Measurements from ENCODE around the gene KCMF1. TPM values are rescaled to one million over a fixed set of nuclear protein-coding genes. Genes with fewer than 3 reads are reported as not detected.

KCMF1 gene
- total and polyA plus RNA-seq, 10 of the 15 experiments (the other 5 are each of a cell fraction or from before 2014, with no cell fraction given) = 8.4 to 124 (median 43.0) TPM

DNA sequence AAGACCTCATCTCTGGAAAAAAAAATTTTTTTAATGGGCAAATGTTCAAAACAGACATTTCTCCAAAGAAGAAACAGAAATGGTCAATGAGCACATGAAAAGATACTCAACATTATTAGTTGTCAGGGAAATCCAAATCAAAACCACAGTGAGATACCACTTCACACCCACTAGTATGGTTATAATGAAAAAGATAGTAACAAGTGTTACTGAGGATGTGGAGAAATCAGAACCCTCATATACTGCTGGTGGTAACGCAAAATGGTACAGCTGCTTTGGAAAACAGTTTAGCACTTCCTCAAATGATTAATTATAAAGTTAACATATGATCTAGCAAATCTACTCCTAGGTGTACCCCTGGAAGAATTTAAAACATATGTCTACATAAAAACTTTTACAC is 133.3 kb downstream of the KCMF1 start:
- ChIA-PET SMC1A (ENCODE audit: uncharacterized antibody, unreplicated experiment) (interaction anchor here (0.6 kb wide), 1 partner anchor 17 kb away, joined by 3 read pairs; no protein-coding TSS in a partner anchor), POLR2A (no interaction called here)
- WGBS (ENCODE audit: insufficient coverage, insufficient replicate concordance, low lambda C conversion rate, missing lambda C conversion rate) = 52% methylated on average over 1 of the region's 1 CpG

DNA sequence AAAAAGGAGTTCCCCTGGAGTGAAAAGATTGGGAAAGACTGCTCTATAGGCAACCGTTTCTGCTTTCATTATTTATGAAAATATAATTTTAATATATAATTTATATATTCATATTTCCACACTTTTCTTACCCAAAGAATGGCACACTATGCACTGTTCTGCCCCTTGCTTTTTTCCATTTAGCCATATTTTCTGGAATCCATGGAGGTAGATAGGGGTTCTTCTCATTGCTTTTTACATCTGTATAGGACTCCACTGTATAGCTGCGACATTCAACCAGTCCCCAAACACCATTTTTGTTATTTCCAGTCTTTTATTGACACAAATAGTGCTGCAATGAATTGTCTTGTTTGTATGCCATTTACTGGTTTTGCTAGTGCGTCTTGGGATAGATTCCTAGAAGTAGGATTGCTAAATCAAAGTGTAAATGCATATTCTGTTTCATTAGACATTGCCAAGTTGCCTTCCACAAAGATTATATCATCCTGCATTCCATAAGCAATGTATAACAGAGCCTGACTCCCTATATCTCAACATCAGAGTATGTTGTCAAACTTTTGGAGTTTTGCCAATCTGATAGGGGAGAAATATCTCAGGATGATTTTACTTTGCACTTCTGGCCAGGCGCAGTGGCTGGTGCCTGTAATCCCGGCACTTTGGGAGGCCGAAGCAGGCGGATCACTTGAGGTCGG is 135.7 kb downstream of the KCMF1 start:
- DNase-seq (ENCODE audit: low read depth, low spot score) (no peak), FAIRE-seq (no peak), ATAC-seq (no peak)
- no peak overlapping the region for H3K27ac ChIP-seq (ENCODE audit: control insufficient read depth, insufficient read depth)
- ChIA-PET POLR2A (interaction anchor here (0.6 kb wide), 2 partner anchors 65 to 162 kb away, joined by 3 to 4 read pairs; no protein-coding TSS in a partner anchor), RAD21 (ENCODE audit: unreplicated experiment) (no interaction called here), SMC1A (ENCODE audit: uncharacterized antibody, unreplicated experiment) (no interaction called here), CTCF (no interaction called here)
- no peak overlapping the region for H3K4me3 ChIP-seq
- no peak overlapping the region for H2AFZ ChIP-seq (ENCODE audit: control insufficient read depth, low read depth, low read length)
- TF ChIP-seq, protein P1, sequence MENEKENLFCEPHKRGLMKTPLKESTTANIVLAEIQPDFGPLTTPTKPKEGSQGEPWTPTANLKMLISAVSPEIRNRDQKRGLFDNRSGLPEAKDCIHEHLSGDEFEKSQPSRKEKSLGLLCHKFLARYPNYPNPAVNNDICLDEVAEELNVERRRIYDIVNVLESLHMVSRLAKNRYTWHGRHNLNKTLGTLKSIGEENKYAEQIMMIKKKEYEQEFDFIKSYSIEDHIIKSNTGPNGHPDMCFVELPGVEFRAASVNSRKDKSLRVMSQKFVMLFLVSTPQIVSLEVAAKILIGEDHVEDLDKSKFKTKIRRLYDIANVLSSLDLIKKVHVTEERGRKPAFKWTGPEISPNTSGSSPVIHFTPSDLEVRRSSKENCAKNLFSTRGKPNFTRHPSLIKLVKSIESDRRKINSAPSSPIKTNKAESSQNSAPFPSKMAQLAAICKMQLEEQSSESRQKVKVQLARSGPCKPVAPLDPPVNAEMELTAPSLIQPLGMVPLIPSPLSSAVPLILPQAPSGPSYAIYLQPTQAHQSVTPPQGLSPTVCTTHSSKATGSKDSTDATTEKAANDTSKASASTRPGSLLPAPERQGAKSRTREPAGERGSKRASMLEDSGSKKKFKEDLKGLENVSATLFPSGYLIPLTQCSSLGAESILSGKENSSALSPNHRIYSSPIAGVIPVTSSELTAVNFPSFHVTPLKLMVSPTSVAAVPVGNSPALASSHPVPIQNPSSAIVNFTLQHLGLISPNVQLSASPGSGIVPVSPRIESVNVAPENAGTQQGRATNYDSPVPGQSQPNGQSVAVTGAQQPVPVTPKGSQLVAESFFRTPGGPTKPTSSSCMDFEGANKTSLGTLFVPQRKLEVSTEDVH (IDR thresholded peaks at IDR 0.05; ENCODE audit: low read depth, partially characterized antibody) = no peak
- TF ChIP-seq NFYA (IDR thresholded peaks at IDR 0.05; ENCODE audit: borderline replicate concordance, low read depth, low read length) (no peak), JUND (IDR thresholded peaks at IDR 0.05; ENCODE audit: low read depth, low read length) (no peak), LARP7 (IDR thresholded peaks at IDR 0.05) (no peak), CREB1 (IDR thresholded peaks at IDR 0.05; ENCODE audit: low read depth) (no peak), PAX5 (IDR thresholded peaks at IDR 0.05; ENCODE audit: borderline replicate concordance, low read depth, low read length) (no peak), TCF3 (IDR thresholded peaks at IDR 0.05; ENCODE audit: borderline replicate concordance, insufficient read depth, low read depth, low read length) (no peak), BMI1 (IDR thresholded peaks at IDR 0.05; ENCODE audit: borderline replicate concordance) (no peak), RUNX3 (IDR thresholded peaks at IDR 0.05; ENCODE audit: low read length) (no peak), ZNF217 (IDR thresholded peaks at IDR 0.05) (no peak), POLR2AphosphoS2 (IDR thresholded peaks at IDR 0.05; ENCODE audit: low read depth, low read length) (no peak)
- TF ChIP-seq, protein P2, sequence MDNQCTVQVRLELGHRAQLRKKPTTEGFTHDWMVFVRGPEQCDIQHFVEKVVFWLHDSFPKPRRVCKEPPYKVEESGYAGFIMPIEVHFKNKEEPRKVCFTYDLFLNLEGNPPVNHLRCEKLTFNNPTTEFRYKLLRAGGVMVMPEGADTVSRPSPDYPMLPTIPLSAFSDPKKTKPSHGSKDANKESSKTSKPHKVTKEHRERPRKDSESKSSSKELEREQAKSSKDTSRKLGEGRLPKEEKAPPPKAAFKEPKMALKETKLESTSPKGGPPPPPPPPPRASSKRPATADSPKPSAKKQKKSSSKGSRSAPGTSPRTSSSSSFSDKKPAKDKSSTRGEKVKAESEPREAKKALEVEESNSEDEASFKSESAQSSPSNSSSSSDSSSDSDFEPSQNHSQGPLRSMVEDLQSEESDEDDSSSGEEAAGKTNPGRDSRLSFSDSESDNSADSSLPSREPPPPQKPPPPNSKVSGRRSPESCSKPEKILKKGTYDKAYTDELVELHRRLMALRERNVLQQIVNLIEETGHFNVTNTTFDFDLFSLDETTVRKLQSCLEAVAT (IDR thresholded peaks at IDR 0.05) = no peak
- no peak overlapping the region for H3K9ac ChIP-seq (ENCODE audit: control insufficient read depth, insufficient read depth, low read length)
- H3K9me3 ChIP-seq (replicated peaks; ENCODE audit: control insufficient read depth, insufficient read depth, low read length) = no peaks in the 10 kb centered on the region
- H3K4me2 ChIP-seq (ENCODE audit: control insufficient read depth, insufficient read depth) = no peak overlapping the region
- WGBS (ENCODE audit: insufficient coverage, insufficient replicate concordance, low lambda C conversion rate, missing lambda C conversion rate) = 48% methylated on average over 8 of the region's 8 CpGs
- no TSS peak for BruUV-seq (replicated peaks)
- no peaks in the 10 kb centered on the region for H4K20me1 ChIP-seq (ENCODE audit: control insufficient read depth, insufficient read depth)
- in situ Hi-C loops (cut with MboI) = no loop called here
- H3K27me3 ChIP-seq (replicated peaks in 1 of 2; ENCODE audit: control insufficient read depth in 2 of 2, insufficient read depth in 2 of 2, low read length in 1 of 2) = no peaks in the 10 kb centered on the region
- no peaks in the 10 kb centered on the region for H3K4me1 ChIP-seq (ENCODE audit: control insufficient read depth, insufficient read depth, low read length)
- intact Hi-C loops (cut with micrococcal nuclease; ENCODE audit: unreplicated experiment) = no loop called here
- no peaks in the 10 kb centered on the region for H3K36me3 ChIP-seq (ENCODE audit: control insufficient read depth in 2 of 2, insufficient read depth in 2 of 2, low read length in 1 of 2)
- no peaks in the 10 kb centered on the region for H3K79me2 ChIP-seq (ENCODE audit: control insufficient read depth, insufficient read depth, low read length)

More for the DNA sequence above, 133.3 kb downstream of the KCMF1 start:
- intact Hi-C loops (cut with micrococcal nuclease; ENCODE audit: unreplicated experiment) = no loop called here
- Histone ChIP-seq H3K9ac (ENCODE audit: control insufficient read depth, insufficient read depth, low read length) (no peak overlapping the region), H3K4me1 (ENCODE audit: control insufficient read depth, insufficient read depth, low read length) (no peaks in the 10 kb centered on the region), H3K9me3 (replicated peaks; ENCODE audit: control insufficient read depth, insufficient read depth, low read length) (no peaks in the 10 kb centered on the region), H3K27ac (ENCODE audit: control insufficient read depth, insufficient read depth) (no peak overlapping the region), H3K27me3 (replicated peaks in 1 of 2; ENCODE audit: control insufficient read depth in 2 of 2, insufficient read depth in 2 of 2, low read length in 1 of 2) (no peaks in the 10 kb centered on the region), H3K79me2 (ENCODE audit: control insufficient read depth, insufficient read depth, low read length) (no peaks in the 10 kb centered on the region), H2AFZ (ENCODE audit: control insufficient read depth, low read depth, low read length) (no peak overlapping the region), H3K4me2 (ENCODE audit: control insufficient read depth, insufficient read depth) (no peak overlapping the region), H3K36me3 (ENCODE audit: control insufficient read depth in 2 of 2, insufficient read depth in 2 of 2, low read length in 1 of 2) (no peaks in the 10 kb centered on the region), H4K20me1 (ENCODE audit: control insufficient read depth, insufficient read depth) (no peaks in the 10 kb centered on the region), H3K4me3 (no peak overlapping the region)
- DNase-seq (ENCODE audit: low read depth, low spot score) = no peak
- no TSS peak for BruUV-seq (replicated peaks)
- ChIA-PET CTCF (no interaction called here), RAD21 (ENCODE audit: unreplicated experiment) (no interaction called here)
- in situ Hi-C loops (cut with MboI) = no loop called here
- ATAC-seq = no peak
- TF ChIP-seq KAT2A (conservative IDR thresholded peaks at IDR 0.05; ENCODE audit: control insufficient read depth, low read depth, low read length) = no peak
- TF ChIP-seq ZNF384 (IDR thresholded peaks at IDR 0.05; ENCODE audit: borderline replicate concordance, low read depth, low read length) = no peak
- FAIRE-seq = no peak
